ENCODE results near the gene RTN4RL1.
"Not testable (repeated sequence)": the region's sequence is repeated elsewhere in the genome, so short reads cannot be mapped to it uniquely, and the experiment has no call there.

Gene RTN4RL1

GRCh38 chr17:1896243-1897104 lies 128.7 kb downstream of the RTN4RL1 start:
- no peak for DNase-seq (ENCODE audit: low read depth, low spot score)

GRCh38 chr17:1895479-1895878 lies 129.7 kb downstream of the RTN4RL1 start:
- DNase-seq (ENCODE audit: low read depth, low spot score), result not testable (repeated sequence)

- DNase-seq (ENCODE audit: low read depth, low spot score), result no peak
Observed at GRCh38 chr17:1894753-1895339, 130.3 kb downstream of the RTN4RL1 start.

- DNase-seq (ENCODE audit: low read depth, low spot score), result no peak
Observed at GRCh38 chr17:1890758-1891450, 134.2 kb downstream of the RTN4RL1 start.

- no peak for DNase-seq (ENCODE audit: low read depth, low spot score)
Observed at GRCh38 chr17:1888741-1889140, 136.4 kb downstream of the RTN4RL1 start.
